ENCODE results near the gene CDCA5.

Gene CDCA5

GRCh38 chr11:65040847-65041622, 42.8 kb downstream of the CDCA5 start, which contains the start of gene SAC3D1:
TSS of gene SAC3D1 (plus strand) at chr11:65041210. CDS start at chr11:65041293, 83 bp downstream.
- peak; percentile 80 to 86 for DNase-seq

GRCh38 chr11:65040520-65040846, 43.4 kb downstream of the CDCA5 start:
- no peak for DNase-seq

- no peak for DNase-seq
Measured at GRCh38 chr11:65036931-65037330, 46.9 kb downstream of the CDCA5 start.

GRCh38 chr11:65035579-65035978, 48.3 kb downstream of the CDCA5 start:
- DNase-seq = no peak

- DNase-seq = no peak
Measured at GRCh38 chr11:65034423-65034822, 49.4 kb downstream of the CDCA5 start.

GRCh38 chr11:65032216-65032615, 51.6 kb downstream of the CDCA5 start:
- no peak for DNase-seq
